ENCODE results near the gene DBF4B.
"Not testable (repeated sequence)": the region's sequence is repeated elsewhere in the genome, so short reads cannot be mapped to it uniquely, and the experiment has no call there.

The DBF4B gene, protein sequence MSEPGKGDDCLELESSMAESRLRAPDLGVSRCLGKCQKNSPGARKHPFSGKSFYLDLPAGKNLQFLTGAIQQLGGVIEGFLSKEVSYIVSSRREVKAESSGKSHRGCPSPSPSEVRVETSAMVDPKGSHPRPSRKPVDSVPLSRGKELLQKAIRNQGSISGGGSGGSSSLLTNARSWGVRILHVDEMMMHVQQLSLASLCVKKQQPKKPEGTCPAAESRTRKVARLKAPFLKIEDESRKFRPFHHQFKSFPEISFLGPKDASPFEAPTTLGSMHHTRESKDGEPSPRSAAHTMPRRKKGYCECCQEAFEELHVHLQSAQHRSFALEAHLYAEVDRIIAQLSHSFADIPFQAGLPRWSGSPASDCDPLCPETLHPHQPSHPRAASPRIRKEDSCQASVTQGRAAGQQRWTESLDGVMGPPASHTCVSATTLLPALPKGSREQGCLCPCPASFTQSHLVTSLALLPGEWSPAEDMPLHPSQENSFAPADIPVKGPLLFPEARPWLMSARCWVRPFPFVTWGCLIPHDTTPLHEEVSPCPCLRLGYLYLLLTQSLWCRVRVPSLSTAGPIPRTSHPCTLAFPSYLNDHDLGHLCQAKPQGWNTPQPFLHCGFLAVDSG

GRCh38 chr17:44708401-44709263 lies at the start of gene DBF4B:
TSS of gene DBF4B (plus strand) at chr17:44708665. CDS start at chr17:44708821, 156 bp downstream.
- peak; percentile 92 for DNase-seq (ENCODE audit: low read depth)

GRCh38 chr17:44661835-44662234 lies 46.6 kb upstream of the DBF4B start:
- DNase-seq (ENCODE audit: low read depth), result no peak

DNA sequence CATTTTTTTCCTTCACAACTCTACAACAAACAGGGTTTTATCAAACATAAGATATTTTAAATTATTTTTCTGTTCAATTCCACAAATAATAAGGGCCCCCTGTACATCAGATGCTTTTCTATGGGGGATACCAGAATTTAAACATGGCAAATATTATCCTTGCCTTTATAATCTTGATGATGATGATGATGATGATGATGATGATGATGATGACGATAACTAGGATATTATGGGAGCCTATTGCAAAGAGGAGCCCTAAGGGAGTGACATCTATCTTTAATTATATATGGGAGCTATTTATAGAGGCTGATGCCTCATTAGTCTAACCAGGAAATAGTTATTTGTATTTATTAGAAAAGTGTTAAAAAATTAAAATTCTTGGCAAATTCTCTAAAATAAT lies 45.4 kb upstream of the DBF4B start:
- DNase-seq (ENCODE audit: low read depth), result no peak

- no peak for DNase-seq (ENCODE audit: low read depth)
Measured at GRCh38 chr17:44664867-44665266, 43.6 kb upstream of the DBF4B start.

DNA sequence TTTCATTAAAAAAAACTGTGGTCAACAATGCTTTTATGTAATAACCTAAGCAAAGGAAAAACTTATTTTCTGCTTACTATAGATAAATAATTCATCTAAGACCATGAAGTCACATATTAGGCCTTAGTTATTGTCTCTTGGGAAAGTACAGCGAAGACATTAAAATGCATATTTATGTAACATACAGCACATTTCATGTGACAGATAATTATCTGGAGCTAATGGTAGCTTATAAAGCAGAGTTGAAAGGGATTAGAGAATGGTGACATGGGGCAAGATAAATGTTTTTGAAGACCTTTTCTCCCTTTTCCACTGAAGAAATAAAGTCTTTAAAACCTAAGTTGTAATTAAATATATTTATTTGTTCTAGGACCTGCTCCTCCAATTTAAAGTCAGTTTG lies 42.5 kb upstream of the DBF4B start:
- DNase-seq (ENCODE audit: low read depth), result no peak

DNA sequence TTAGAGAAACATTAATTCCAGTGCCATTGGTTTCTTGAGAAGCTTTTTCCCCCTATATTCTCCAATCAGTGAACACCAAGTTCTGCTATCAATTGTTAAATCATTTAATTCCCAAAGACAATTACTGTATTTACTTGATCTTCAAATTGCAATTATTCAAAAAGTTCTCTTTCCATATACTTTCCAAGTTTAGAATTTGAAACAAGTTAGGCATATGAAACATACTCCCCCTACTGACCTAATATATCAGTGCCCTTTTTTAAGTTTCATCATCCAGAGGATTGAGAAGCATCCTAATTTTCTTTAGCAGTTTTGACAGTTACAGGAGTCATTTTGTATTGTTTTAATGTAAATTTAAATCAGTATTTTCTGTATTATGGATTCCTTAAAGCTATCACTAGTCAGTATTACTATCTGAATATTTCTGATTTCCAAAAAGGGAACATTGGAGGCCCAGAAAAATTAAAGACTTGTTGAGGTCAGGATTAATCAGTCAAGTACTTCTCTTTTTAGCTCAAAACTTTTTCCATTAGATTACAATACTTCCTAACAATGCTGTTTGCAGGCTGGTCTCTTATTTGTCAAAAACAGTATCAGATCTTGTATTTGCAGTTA lies 35.9 kb upstream of the DBF4B start:
- DNase-seq (ENCODE audit: low read depth), result peak; percentile 20

DNA sequence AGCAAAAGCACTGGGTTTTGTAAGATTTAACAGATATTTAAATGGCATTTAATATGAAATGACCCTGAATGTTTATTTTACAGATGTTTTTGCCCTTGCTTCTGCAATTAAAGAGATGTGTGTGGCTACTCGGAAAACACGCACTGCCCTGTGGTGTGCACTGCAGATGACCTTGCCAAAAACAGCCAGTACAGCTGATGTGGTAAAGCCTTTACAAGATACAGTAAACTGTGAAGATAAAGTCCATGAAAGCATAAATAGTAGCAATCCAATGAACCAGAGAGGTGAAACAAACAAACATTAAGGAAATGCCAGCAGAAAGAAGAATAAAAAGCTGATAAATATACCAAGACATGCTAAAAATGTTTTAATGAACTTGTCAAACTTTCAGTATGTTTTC lies 34.6 kb upstream of the DBF4B start:
- DNase-seq (ENCODE audit: low read depth), result no peak

GRCh38 chr17:44677136-44677535 lies 31.3 kb upstream of the DBF4B start:
- peak; percentile 34 for DNase-seq (ENCODE audit: low read depth)

GRCh38 chr17:44683303-44683702 lies 25.2 kb upstream of the DBF4B start:
- not testable (repeated sequence) for DNase-seq (ENCODE audit: low read depth)

DNA sequence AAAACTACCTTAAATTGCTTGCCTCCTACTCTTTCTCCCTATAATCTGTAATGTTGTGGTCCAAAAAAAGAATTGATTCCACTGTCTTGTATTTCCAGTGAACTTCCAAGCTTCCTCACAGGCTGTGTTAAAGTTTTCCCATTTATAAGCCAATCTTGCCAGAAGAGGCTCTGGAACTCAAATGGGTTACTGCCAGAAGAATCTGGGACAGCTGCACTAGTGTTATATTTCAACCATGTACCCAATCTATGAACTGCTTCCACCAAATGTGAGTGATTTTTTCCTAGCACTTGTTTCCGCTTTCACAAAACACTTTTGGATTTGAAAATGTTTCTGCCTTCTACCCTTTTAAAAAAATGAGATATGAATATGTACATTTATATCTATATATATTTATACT lies 20.7 kb upstream of the DBF4B start:
- DNase-seq (ENCODE audit: low read depth), result peak; percentile 44

DNA sequence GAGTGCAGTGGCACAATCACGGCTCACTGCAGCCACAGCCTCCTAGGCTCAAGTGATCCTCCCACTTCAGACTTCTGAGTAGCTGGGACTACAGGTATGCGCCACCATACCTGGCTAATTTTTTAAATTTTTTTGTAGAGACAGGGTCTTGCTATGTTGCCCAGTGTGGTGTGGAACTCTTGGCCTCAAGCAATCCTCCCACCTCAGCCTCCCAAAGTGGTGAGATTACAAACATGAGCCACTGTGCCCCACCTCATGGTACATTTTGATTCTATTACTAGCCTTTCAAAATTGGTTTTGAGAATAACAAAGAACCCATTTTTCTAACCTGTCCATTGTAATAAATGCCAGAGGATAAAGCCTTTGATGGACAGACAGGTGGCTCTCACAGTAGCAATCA lies 20.3 kb upstream of the DBF4B start:
- DNase-seq (ENCODE audit: low read depth), result no peak

GRCh38 chr17:44688675-44689476 lies 19.6 kb upstream of the DBF4B start:
- no peak for DNase-seq (ENCODE audit: low read depth)

DNA sequence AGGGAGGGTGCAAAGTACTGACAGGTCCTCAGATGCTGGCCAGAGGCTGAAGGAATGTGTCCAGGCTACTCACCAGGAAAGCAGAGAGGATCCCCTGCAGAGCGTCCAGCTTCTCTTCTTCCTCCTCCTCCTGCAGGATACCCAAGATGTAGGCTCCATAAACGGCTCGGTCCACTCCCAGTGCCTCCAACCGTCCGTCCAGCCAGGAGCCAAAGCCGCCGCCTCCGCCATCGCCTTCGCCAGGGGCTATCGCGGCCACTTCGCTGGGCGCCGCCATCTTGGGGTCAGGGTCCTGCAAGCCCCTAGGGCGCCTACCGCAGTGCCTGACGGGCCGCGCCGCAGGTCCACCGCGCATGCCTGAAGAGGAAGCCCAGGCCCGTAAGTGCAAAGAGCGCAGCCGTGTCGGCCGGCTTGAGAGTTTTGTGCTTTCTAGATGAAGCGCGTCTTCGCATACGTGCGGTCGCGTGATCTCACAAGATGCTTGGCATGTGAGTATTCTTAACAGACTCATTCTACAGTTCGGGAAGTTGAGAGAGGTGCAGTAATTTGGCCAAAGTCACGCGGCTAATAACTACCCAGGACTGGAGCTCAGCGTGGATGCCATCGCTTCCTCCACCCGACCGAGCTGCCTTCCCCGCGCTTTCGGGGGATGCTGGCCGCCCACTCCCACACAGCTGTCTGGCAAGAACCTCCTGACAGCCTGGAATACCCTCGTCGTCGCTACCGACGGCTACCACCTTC lies 18.8 kb upstream of the DBF4B start, which contains the start of gene CCDC43:
CCDC43 (minus strand) TSS at position 300 of the 741 bp plus-strand sequence; CDS start at position 277, 23 bp downstream.
- peak; percentile 91 for DNase-seq (ENCODE audit: low read depth)

- peak; percentile 47 for DNase-seq (ENCODE audit: low read depth)
Measured at GRCh38 chr17:44690746-44691306, 17.6 kb upstream of the DBF4B start.

DNA sequence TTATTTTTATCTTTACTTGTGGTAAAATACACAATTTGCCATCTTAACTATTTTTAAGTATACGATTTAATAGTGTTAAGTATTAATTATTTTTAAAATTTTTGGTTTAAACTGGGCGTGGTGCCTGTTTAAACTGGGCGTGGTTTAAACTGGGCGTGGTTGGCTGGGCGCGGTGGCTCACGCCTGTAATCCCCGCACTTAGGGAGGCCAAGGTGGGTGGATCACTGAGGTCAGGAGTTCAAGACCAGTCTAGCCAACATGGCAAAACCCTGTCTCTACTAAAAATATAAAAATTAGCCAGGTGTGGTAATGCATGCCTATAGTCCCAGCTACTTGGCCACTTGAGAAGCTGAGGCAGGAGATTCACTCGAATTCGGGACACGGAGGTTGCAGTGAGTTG lies 14.9 kb upstream of the DBF4B start:
- DNase-seq (ENCODE audit: low read depth), result no peak

- not testable (repeated sequence) for DNase-seq (ENCODE audit: low read depth)
Measured at GRCh38 chr17:44700288-44700687, 8.2 kb upstream of the DBF4B start.

GRCh38 chr17:44707755-44708400 lies 587 bp upstream of the DBF4B start:
- no peak for DNase-seq (ENCODE audit: low read depth)

GRCh38 chr17:44719444-44719843 lies 11.0 kb downstream of the DBF4B start:
- DNase-seq (ENCODE audit: low read depth), result no peak

GRCh38 chr17:44722254-44722653 lies 13.8 kb downstream of the DBF4B start:
- DNase-seq (ENCODE audit: low read depth), result no peak

GRCh38 chr17:44726121-44726520 lies 17.7 kb downstream of the DBF4B start:
- DNase-seq (ENCODE audit: low read depth), result not testable (repeated sequence)

Data from fibroblast of gingiva (primary cell).